ENCODE measurements around the gene SCAPER. TPM values are rescaled to one million over a fixed set of nuclear protein-coding genes. Genes with fewer than 3 reads are reported as not detected.

SCAPER gene
- total RNA-seq, 1 experiment from 2014 or later = 14.7 TPM

DNA sequence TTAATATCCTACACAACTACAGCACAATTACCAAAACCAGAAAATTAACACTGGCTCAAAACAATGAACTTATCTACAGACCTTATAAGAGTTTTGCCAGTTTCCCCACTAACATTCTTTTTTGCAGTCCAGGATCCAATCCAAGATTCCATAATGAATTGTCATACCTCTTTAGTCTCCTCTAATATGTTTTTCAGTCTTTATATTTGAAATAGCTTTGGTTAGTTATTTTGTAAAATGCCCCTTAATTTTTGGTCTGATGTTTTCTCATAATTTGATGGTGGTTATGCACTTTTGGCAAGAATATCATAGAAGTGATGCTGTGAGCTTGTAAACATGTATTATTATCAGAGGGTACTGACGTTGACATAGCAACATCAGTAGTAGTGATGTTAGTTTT, 444.3 kb downstream of the SCAPER start:
- ChIA-PET CTCF (no interaction called here), POLR2A (no interaction called here), RAD21 (ENCODE audit: low non-redundant PET in 1 of 2, low total read pairs in 2 of 2, uncharacterized antibody in 2 of 2, unreplicated experiment in 2 of 2) (no interaction called here)
- Histone ChIP-seq H4K20me1 (ENCODE audit: insufficient read depth) (no peaks in the 10 kb centered on the region), H3K4me1 (ENCODE audit: control insufficient read depth in 1 of 2, insufficient read depth in 2 of 2, low read length in 2 of 2) (no peaks in the 10 kb centered on the region), H3K4me2 (ENCODE audit: low read length) (no peak overlapping the region), H2AFZ (ENCODE audit: low read depth, low read length, poor library complexity, severe bottlenecking) (no peak overlapping the region), H3K27ac (ENCODE audit: low read depth, low read length) (no peak overlapping the region), H3K79me2 (ENCODE audit: insufficient read depth, low read length) (no peaks in the 10 kb centered on the region), H3K36me3 (ENCODE audit: control insufficient read depth in 1 of 2, insufficient read depth in 2 of 2, low read length in 2 of 2) (no peaks in the 10 kb centered on the region), H3K9ac (ENCODE audit: low read length) (no peak overlapping the region), H3K27me3 (ENCODE audit: insufficient read depth, low read length) (no peaks in the 10 kb centered on the region), H3K9me3 (ENCODE audit: control insufficient read depth in 1 of 2, insufficient read depth in 1 of 2, low read depth in 1 of 2, low read length in 2 of 2) (0 out of 4 replicates have a peak, but pooled peaks cover 0 to 5% of the 10 kb centered on the region in 2 experiments), H3K9me2 (ENCODE audit: insufficient read depth) (no peaks in the 10 kb centered on the region), H3K4me3 (replicated peaks in 1 of 2; ENCODE audit: low read depth in 1 of 2, low read length in 2 of 2) (no peak overlapping the region)
- intact Hi-C loops (cut with micrococcal nuclease) = no loop called here
- TF ChIP-seq ATF3 (IDR thresholded peaks at IDR 0.05) (no peak), JUND (IDR thresholded peaks at IDR 0.05) (no peak), SIN3A (IDR thresholded peaks at IDR 0.05; ENCODE audit: low read depth) (no peak), SRF (IDR thresholded peaks at IDR 0.05; ENCODE audit: low read depth) (no peak), POLR2A (IDR thresholded peaks at IDR 0.05; ENCODE audit: borderline replicate concordance, extremely low read depth, insufficient read depth, insufficient read length) (no peak), ELF1 (IDR thresholded peaks at IDR 0.05; ENCODE audit: borderline replicate concordance, low read depth) (no peak), FOSL1 (IDR thresholded peaks at IDR 0.05; ENCODE audit: low read depth) (no peak), SP1 (IDR thresholded peaks at IDR 0.05; ENCODE audit: low read depth) (no peak), ZBTB33 (IDR thresholded peaks at IDR 0.05; ENCODE audit: extremely low read depth, insufficient replicate concordance, low read length) (no peak), REST (IDR thresholded peaks at IDR 0.05; ENCODE audit: low read depth) (no peak), EZH2 (IDR thresholded peaks at IDR 0.05) (no peak), CBX3 (IDR thresholded peaks at IDR 0.05; ENCODE audit: low read depth) (no peak), TCF7L2 (IDR thresholded peaks at IDR 0.05; ENCODE audit: borderline replicate concordance, extremely low read depth, insufficient read depth, insufficient read length) (no peak), POLR2AphosphoS5 (IDR thresholded peaks at IDR 0.05; ENCODE audit: low read depth, low read length) (no peak)
- TF ChIP-seq, protein P1, sequence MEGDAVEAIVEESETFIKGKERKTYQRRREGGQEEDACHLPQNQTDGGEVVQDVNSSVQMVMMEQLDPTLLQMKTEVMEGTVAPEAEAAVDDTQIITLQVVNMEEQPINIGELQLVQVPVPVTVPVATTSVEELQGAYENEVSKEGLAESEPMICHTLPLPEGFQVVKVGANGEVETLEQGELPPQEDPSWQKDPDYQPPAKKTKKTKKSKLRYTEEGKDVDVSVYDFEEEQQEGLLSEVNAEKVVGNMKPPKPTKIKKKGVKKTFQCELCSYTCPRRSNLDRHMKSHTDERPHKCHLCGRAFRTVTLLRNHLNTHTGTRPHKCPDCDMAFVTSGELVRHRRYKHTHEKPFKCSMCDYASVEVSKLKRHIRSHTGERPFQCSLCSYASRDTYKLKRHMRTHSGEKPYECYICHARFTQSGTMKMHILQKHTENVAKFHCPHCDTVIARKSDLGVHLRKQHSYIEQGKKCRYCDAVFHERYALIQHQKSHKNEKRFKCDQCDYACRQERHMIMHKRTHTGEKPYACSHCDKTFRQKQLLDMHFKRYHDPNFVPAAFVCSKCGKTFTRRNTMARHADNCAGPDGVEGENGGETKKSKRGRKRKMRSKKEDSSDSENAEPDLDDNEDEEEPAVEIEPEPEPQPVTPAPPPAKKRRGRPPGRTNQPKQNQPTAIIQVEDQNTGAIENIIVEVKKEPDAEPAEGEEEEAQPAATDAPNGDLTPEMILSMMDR (IDR thresholded peaks at IDR 0.05 in 2 of 3, conservative IDR thresholded peaks at IDR 0.05 in 1 of 3; ENCODE audit: borderline replicate concordance in 1 of 3, insufficient read depth in 1 of 3, low read depth in 2 of 3, low read length in 2 of 3) = no peak
- BruUV-seq (replicated peaks) = no TSS peak
- no peak for ATAC-seq
- no peak for DNase-seq (ENCODE audit: low read depth, low spot score)

Data from HCT116 (cell line).